Measurements from ENCODE around the gene SLC5A4. TPM values are rescaled to one million over a fixed set of nuclear protein-coding genes. Genes with fewer than 3 reads are reported as not detected.

SLC5A4 gene
- total and polyA plus RNA-seq, 4 donors, result 0.03 to 0.75 (median 0.19) TPM

- Histone ChIP-seq H3K4me1 (ENCODE audit: control insufficient read depth in 4 of 4, insufficient read depth in 4 of 4, low read length in 3 of 4) (peaks cover 3 to 25% (median 12%) of the 10 kb centered on the region in 4 donors), H3K9ac (ENCODE audit: low read depth in 1 of 2, low read length in 2 of 2) (no peak overlapping the region), H3K9me3 (ENCODE audit: control insufficient read depth in 4 of 4, low read length in 3 of 4) (no peaks in the 10 kb centered on the region), H3K36me3 (ENCODE audit: control insufficient read depth in 4 of 4, insufficient read depth in 3 of 4, low read depth in 1 of 4, low read length in 3 of 4) (no peaks in the 10 kb centered on the region), H3K27ac (ENCODE audit: low read depth in 1 of 2, low read length in 2 of 2) (no peak overlapping the region), H3K4me3 (ENCODE audit: low read depth in 1 of 3, low read length in 3 of 3) (no peak overlapping the region), H3K27me3 (ENCODE audit: control insufficient read depth in 4 of 4, insufficient read depth in 4 of 4, low read length in 3 of 4) (no peaks in the 10 kb centered on the region)
- peak; percentile 51 for DNase-seq (ENCODE audit: low spot score)
- no peak for TF ChIP-seq EGR1 (IDR thresholded peaks at IDR 0.05; ENCODE audit: low read depth in 2 of 2)
- no peak for TF ChIP-seq YY1 (IDR thresholded peaks at IDR 0.05)
- TF ChIP-seq TAF1 (conservative IDR thresholded peaks at IDR 0.05), result no peak
- TF ChIP-seq RXRA (IDR thresholded peaks at IDR 0.05), result peak in 1 of 2 donors; percentile 19
- no peak for TF ChIP-seq REST (IDR thresholded peaks at IDR 0.05)
- TF ChIP-seq RAD21 (IDR thresholded peaks at IDR 0.05), result peak; percentile 53 to 83
- peak; percentile 35 for TF ChIP-seq SP1 (IDR thresholded peaks at IDR 0.05)
- TF ChIP-seq HNF4A (conservative IDR thresholded peaks at IDR 0.05), result peak in 1 of 2 donors; percentile 81
- TF ChIP-seq FOXA2 (IDR thresholded peaks at IDR 0.05), result no peak
- no peak for TF ChIP-seq JUND (IDR thresholded peaks at IDR 0.05)
- peak; percentile 63 for TF ChIP-seq CTCF (IDR thresholded peaks at IDR 0.05; ENCODE audit: low read depth, low read length, missing input control)
- peak; percentile 45 for TF ChIP-seq HNF4G (IDR thresholded peaks at IDR 0.05)
- WGBS, result 79% methylated on average over 22 of the region's 22 CpGs
Measured at GRCh38 chr22:32206774-32207758, 48.1 kb downstream of the SLC5A4 start.

GRCh38 chr22:32205974-32206773, 49.0 kb downstream of the SLC5A4 start:
- Histone ChIP-seq H3K9me3 (ENCODE audit: control insufficient read depth in 4 of 4, low read length in 3 of 4) (no peaks in the 10 kb centered on the region), H3K27me3 (ENCODE audit: control insufficient read depth in 4 of 4, insufficient read depth in 4 of 4, low read length in 3 of 4) (no peaks in the 10 kb centered on the region), H3K4me1 (ENCODE audit: control insufficient read depth in 4 of 4, insufficient read depth in 4 of 4, low read length in 3 of 4) (peaks cover 3 to 25% (median 12%) of the 10 kb centered on the region in 4 donors), H3K27ac (ENCODE audit: low read depth in 1 of 2, low read length in 2 of 2) (no peak overlapping the region), H3K4me3 (ENCODE audit: low read depth in 1 of 3, low read length in 3 of 3) (no peak overlapping the region), H3K36me3 (ENCODE audit: control insufficient read depth in 4 of 4, insufficient read depth in 3 of 4, low read depth in 1 of 4, low read length in 3 of 4) (no peaks in the 10 kb centered on the region), H3K9ac (ENCODE audit: low read depth in 1 of 2, low read length in 2 of 2) (no peak overlapping the region)
- TF ChIP-seq EGR1 (IDR thresholded peaks at IDR 0.05; ENCODE audit: low read depth in 2 of 2) (no peak), HNF4A (conservative IDR thresholded peaks at IDR 0.05) (no peak), TAF1 (conservative IDR thresholded peaks at IDR 0.05) (no peak), JUND (IDR thresholded peaks at IDR 0.05) (no peak), MAX (IDR thresholded peaks at IDR 0.05) (no peak), HNF4G (IDR thresholded peaks at IDR 0.05) (no peak), CTCF (IDR thresholded peaks at IDR 0.05; ENCODE audit: low read depth, low read length, missing input control) (no peak), REST (IDR thresholded peaks at IDR 0.05) (no peak)
- 91% methylated on average over 30 of the region's 30 CpGs for WGBS
- no peak for DNase-seq (ENCODE audit: low spot score)

Measured in liver (tissue), 9 donors.